ENCODE data around the gene URAD.

Gene URAD

GRCh38 chr13:27954406-27954851, 34.1 kb downstream of the URAD start:
- no peak for DNase-seq

- DNase-seq: peak; percentile 12 to 61
Measured at GRCh38 chr13:27953676-27954405, 34.7 kb downstream of the URAD start.

- no peak for DNase-seq
Measured at GRCh38 chr13:27952876-27953675, 35.4 kb downstream of the URAD start.

- DNase-seq: no peak
Measured at GRCh38 chr13:27942972-27943371, 45.5 kb downstream of the URAD start.

GRCh38 chr13:27933580-27934328, 54.7 kb downstream of the URAD start:
- no peak for DNase-seq

- DNase-seq: no peak
Measured at GRCh38 chr13:27933118-27933517, 55.4 kb downstream of the URAD start.

- DNase-seq: no peak
Measured at GRCh38 chr13:27929868-27930267, 58.6 kb downstream of the URAD start.

- no peak for DNase-seq
Measured at GRCh38 chr13:27928805-27929753, 59.4 kb downstream of the URAD start.

- no peak for DNase-seq
Measured at GRCh38 chr13:27928353-27928804, 60.1 kb downstream of the URAD start.
